ENCODE results near the gene CPLX4.

The CPLX4 gene

DNA sequence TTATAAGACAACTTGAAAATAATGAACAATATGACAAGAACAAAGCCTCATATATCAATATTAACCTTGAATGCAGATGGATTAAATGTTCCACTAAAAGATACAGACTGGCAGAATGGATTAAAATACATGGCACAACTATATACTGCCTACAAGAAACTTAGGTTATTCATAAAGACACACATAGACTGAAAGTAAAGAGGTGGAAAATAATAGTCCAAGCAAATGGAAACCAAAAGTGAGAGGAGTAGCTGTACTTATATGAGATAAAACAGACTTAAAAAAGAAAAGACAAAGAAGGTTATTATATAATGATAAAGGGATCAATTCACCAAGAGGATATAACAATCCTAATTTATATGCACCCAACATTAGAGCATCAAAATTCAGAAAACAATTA is 22.4 kb upstream of the CPLX4 start:
- Histone ChIP-seq H3K27me3 (ENCODE audit: low read depth, low read length) (no peaks in the 10 kb centered on the region), H3K4me2 (ENCODE audit: low read length) (no peak overlapping the region), H3K36me3 (replicated peaks; ENCODE audit: low read depth, low read length) (peaks cover 92% of the 10 kb centered on the region), H2AFZ (ENCODE audit: low read depth, low read length) (no peak overlapping the region), H3K79me2 (ENCODE audit: low read length) (peaks cover 60% of the 10 kb centered on the region), H3K9me3 (ENCODE audit: insufficient read depth, low read length) (no peaks in the 10 kb centered on the region), H3K27ac (ENCODE audit: low read length) (no peak overlapping the region), H4K20me1 (ENCODE audit: insufficient read depth, low read length) (peaks cover 58% of the 10 kb centered on the region), H3K4me1 (ENCODE audit: low read length) (no peaks in the 10 kb centered on the region), H3K4me3 (ENCODE audit: low read length) (no peak overlapping the region), H3K9ac (ENCODE audit: low read length) (no peak overlapping the region)
- no peak for TF ChIP-seq EZH2phosphoT487 (IDR thresholded peaks at IDR 0.05; ENCODE audit: low read depth)
- TF ChIP-seq, protein P1, sequence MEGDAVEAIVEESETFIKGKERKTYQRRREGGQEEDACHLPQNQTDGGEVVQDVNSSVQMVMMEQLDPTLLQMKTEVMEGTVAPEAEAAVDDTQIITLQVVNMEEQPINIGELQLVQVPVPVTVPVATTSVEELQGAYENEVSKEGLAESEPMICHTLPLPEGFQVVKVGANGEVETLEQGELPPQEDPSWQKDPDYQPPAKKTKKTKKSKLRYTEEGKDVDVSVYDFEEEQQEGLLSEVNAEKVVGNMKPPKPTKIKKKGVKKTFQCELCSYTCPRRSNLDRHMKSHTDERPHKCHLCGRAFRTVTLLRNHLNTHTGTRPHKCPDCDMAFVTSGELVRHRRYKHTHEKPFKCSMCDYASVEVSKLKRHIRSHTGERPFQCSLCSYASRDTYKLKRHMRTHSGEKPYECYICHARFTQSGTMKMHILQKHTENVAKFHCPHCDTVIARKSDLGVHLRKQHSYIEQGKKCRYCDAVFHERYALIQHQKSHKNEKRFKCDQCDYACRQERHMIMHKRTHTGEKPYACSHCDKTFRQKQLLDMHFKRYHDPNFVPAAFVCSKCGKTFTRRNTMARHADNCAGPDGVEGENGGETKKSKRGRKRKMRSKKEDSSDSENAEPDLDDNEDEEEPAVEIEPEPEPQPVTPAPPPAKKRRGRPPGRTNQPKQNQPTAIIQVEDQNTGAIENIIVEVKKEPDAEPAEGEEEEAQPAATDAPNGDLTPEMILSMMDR (IDR thresholded peaks at IDR 0.05; ENCODE audit: low read depth, low read length), result no peak

DNA sequence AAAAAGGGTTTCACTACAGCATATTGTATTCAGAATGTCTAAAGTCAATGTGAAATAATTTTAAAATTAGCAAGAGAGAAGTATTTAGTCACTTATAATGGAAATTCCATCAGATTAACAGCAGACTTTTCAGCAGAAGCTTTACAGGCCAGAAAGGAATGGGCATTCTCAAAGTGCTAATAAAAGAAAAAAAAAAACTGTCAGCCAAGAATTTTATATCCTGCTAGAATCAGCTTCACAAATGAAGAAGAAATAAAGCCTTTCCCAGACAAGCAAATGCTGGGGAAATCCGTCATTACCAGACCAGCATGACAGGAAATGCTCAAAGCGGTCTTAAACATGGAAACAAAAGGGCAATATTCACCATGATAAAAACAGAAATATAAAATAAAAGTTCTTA is 21.9 kb upstream of the CPLX4 start:
- Histone ChIP-seq H3K4me1 (ENCODE audit: low read length) (no peaks in the 10 kb centered on the region), H3K27ac (ENCODE audit: low read length) (no peak overlapping the region), H3K9ac (ENCODE audit: low read length) (no peak overlapping the region), H3K27me3 (ENCODE audit: low read depth, low read length) (no peaks in the 10 kb centered on the region), H3K79me2 (ENCODE audit: low read length) (peaks cover 55% of the 10 kb centered on the region), H2AFZ (ENCODE audit: low read depth, low read length) (no peak overlapping the region), H3K36me3 (replicated peaks; ENCODE audit: low read depth, low read length) (peaks cover 92% of the 10 kb centered on the region), H3K9me3 (ENCODE audit: insufficient read depth, low read length) (no peaks in the 10 kb centered on the region), H3K4me2 (ENCODE audit: low read length) (no peak overlapping the region), H4K20me1 (ENCODE audit: insufficient read depth, low read length) (peaks cover 58% of the 10 kb centered on the region), H3K4me3 (ENCODE audit: low read length) (no peak overlapping the region)
- TF ChIP-seq, protein P1 (IDR thresholded peaks at IDR 0.05; ENCODE audit: low read depth, low read length), result no peak
- no peak for TF ChIP-seq EZH2phosphoT487 (IDR thresholded peaks at IDR 0.05; ENCODE audit: low read depth)

DNA sequence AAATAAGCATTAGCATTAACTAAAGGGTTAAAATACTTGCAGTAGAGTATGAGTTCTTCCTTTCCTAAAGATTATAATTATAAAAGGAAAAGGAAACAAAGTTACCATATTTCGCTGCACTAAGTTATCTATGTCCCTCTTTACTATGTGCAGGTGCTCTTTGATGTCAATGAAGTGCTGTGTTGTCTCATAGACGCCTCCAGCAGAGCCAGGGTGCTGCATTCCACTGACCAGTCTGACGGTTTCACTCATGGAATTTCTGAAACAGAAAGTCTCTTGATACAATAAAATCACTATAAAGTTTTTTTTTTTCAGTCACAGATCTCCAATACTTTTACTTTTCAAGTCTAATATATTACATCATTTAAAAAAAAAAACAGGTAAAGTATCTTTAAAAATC is 14.5 kb upstream of the CPLX4 start:
- Histone ChIP-seq H2AFZ (ENCODE audit: low read depth, low read length) (no peak overlapping the region), H3K36me3 (replicated peaks; ENCODE audit: low read depth, low read length) (peaks cover 78% of the 10 kb centered on the region), H4K20me1 (ENCODE audit: insufficient read depth, low read length) (peaks cover 4% of the 10 kb centered on the region), H3K4me1 (ENCODE audit: low read length) (no peaks in the 10 kb centered on the region), H3K9me3 (ENCODE audit: insufficient read depth, low read length) (no peaks in the 10 kb centered on the region), H3K79me2 (ENCODE audit: low read length) (no peaks in the 10 kb centered on the region), H3K4me3 (ENCODE audit: low read length) (no peak overlapping the region), H3K4me2 (ENCODE audit: low read length) (no peak overlapping the region), H3K27ac (ENCODE audit: low read length) (no peak overlapping the region), H3K9ac (ENCODE audit: low read length) (no peak overlapping the region), H3K27me3 (ENCODE audit: low read depth, low read length) (no peaks in the 10 kb centered on the region)
- no peak for TF ChIP-seq EZH2phosphoT487 (IDR thresholded peaks at IDR 0.05; ENCODE audit: low read depth)
- TF ChIP-seq, protein P1 (IDR thresholded peaks at IDR 0.05; ENCODE audit: low read depth, low read length), result no peak

DNA sequence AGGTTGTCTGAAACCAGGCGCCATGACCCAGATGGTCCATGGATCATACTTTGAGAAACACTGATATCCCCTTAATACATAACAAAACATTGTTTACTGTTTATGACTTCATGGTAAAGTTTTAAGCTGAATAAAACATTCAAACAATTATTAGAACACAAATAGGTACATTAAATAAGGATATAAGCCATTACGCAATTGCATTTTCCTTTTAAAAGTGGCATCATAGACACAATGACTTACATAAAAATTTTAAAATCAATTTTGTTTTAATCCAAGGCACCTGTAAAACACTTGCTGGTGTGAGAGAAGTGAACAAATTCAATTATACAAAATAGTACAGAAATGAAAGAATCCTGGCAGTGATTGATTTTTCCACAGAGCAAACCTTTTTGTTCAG is 10.2 kb upstream of the CPLX4 start:
- H3K4me3 ChIP-seq (ENCODE audit: low read length), result no peak overlapping the region
- no peaks in the 10 kb centered on the region for H3K4me1 ChIP-seq (ENCODE audit: low read length)
- no peak overlapping the region for H3K4me2 ChIP-seq (ENCODE audit: low read length)
- H3K79me2 ChIP-seq (ENCODE audit: low read length), result no peaks in the 10 kb centered on the region
- no peak overlapping the region for H2AFZ ChIP-seq (ENCODE audit: low read depth, low read length)
- no peaks in the 10 kb centered on the region for H3K27me3 ChIP-seq (ENCODE audit: low read depth, low read length)
- peaks cover 79% of the 10 kb centered on the region for H3K36me3 ChIP-seq (replicated peaks; ENCODE audit: low read depth, low read length)
- TF ChIP-seq, protein P1 (IDR thresholded peaks at IDR 0.05; ENCODE audit: low read depth, low read length), result no peak
- no peak for TF ChIP-seq EZH2phosphoT487 (IDR thresholded peaks at IDR 0.05; ENCODE audit: low read depth)
- no peak overlapping the region for H3K27ac ChIP-seq (ENCODE audit: low read length)
- no peaks in the 10 kb centered on the region for H3K9me3 ChIP-seq (ENCODE audit: insufficient read depth, low read length)
- no peaks in the 10 kb centered on the region; the same call in 1 of the 2 replicates for H4K20me1 ChIP-seq (ENCODE audit: insufficient read depth, low read length)
- no peak overlapping the region for H3K9ac ChIP-seq (ENCODE audit: low read length)
